ENCODE measurements around the gene IL17D. TPM values are rescaled to one million over a fixed set of nuclear protein-coding genes. Genes with fewer than 3 reads are reported as not detected.
"Not testable (repeated sequence)": the region's sequence is repeated elsewhere in the genome, so short reads cannot be mapped to it uniquely, and the experiment has no call there.

The IL17D gene
- total RNA-seq, 2 experiments from 2014 or later, result 1.0 to 1.2 TPM

GRCh38 chr13:20714563-20715329 lies 11.2 kb downstream of the IL17D start:
- POLR2A ChIA-PET, result interaction anchor here (0.5 kb wide), 1 partner anchor 532 kb away, joined by 3 read pairs; no protein-coding TSS in a partner anchor
- CTCF ChIA-PET, result interaction anchor here (1.0 to 1.4 kb wide), 2 partner anchors 11 to 113 kb away, joined by 3 read pairs; partner anchors contain the start of gene IL17D

- POLR2A ChIA-PET, result interaction anchor here (0.6 kb wide), 1 partner anchor 180 kb away, joined by 3 read pairs; no protein-coding TSS in a partner anchor
- CTCF ChIA-PET, result interaction anchor here (0.7 to 1.4 kb wide), 3 partner anchors 10 to 113 kb away, joined by 3 read pairs; partner anchors contain the start of gene IL17D
These were observed 11.8 kb downstream of the IL17D start for GRCh38 chr13:20715330-20715712.

GRCh38 chr13:20716951-20717350 lies 13.5 kb downstream of the IL17D start:
- ChIA-PET POLR2A (no interaction called here), CTCF (no interaction called here)

- ChIA-PET CTCF (no interaction called here), POLR2A (no interaction called here)
These were observed 14.4 kb downstream of the IL17D start for GRCh38 chr13:20717581-20718542.

- CTCF ChIA-PET, result no interaction called here
These were observed 15.6 kb downstream of the IL17D start for GRCh38 chr13:20718958-20719566.

GRCh38 chr13:20719783-20720182 lies 16.3 kb downstream of the IL17D start:
- POLR2A ChIA-PET, result no interaction called here

More at GRCh38 chr13:20718958-20719566, 15.6 kb downstream of the IL17D start:
- POLR2A ChIA-PET, result no interaction called here

GRCh38 chr13:20720499-20720898 lies 17.0 kb downstream of the IL17D start:
- ChIA-PET POLR2A (interaction anchor here (0.6 kb wide), 1 partner anchor 194 kb away, joined by 3 read pairs; no protein-coding TSS in a partner anchor), CTCF (no interaction called here)

More at GRCh38 chr13:20719783-20720182, 16.3 kb downstream of the IL17D start:
- CTCF ChIA-PET, result no interaction called here

- ChIA-PET CTCF (no interaction called here), POLR2A (interaction anchor here (0.6 kb wide), 1 partner anchor 193 kb away, joined by 3 read pairs; no protein-coding TSS in a partner anchor)
These were observed 17.6 kb downstream of the IL17D start for GRCh38 chr13:20721058-20721453.

- CTCF ChIA-PET, result no interaction called here
- POLR2A ChIA-PET, result interaction anchor here (0.5 kb wide), 1 partner anchor 170 kb away, joined by 3 read pairs; no protein-coding TSS in a partner anchor
These were observed 18.2 kb downstream of the IL17D start for GRCh38 chr13:20721454-20722357.

- CTCF ChIA-PET, result no interaction called here
- POLR2A ChIA-PET, result no interaction called here
These were observed 24.4 kb downstream of the IL17D start for GRCh38 chr13:20727856-20728255.

GRCh38 chr13:20728579-20729311 lies 25.2 kb downstream of the IL17D start:
- POLR2A ChIA-PET, result no interaction called here
- CTCF ChIA-PET, result no interaction called here

GRCh38 chr13:20729633-20730585 lies 26.4 kb downstream of the IL17D start:
- ChIA-PET CTCF (no interaction called here), POLR2A (no interaction called here)

- ChIA-PET CTCF (no interaction called here), POLR2A (no interaction called here)
These were observed 35.1 kb downstream of the IL17D start for GRCh38 chr13:20738616-20739015.

- ChIA-PET POLR2A (no interaction called here), CTCF (no interaction called here)
These were observed 36.5 kb downstream of the IL17D start for GRCh38 chr13:20740021-20740420.

- POLR2A ChIA-PET, CTCF ChIA-PET: not testable (repeated sequence)
These were observed 40.4 kb downstream of the IL17D start for GRCh38 chr13:20743830-20744404.

GRCh38 chr13:20749377-20749776 lies 45.9 kb downstream of the IL17D start:
- ChIA-PET POLR2A (no interaction called here), CTCF (no interaction called here)

- ChIA-PET POLR2A (no interaction called here), CTCF (no interaction called here)
These were observed 50.5 kb downstream of the IL17D start for GRCh38 chr13:20754009-20754408.

Data from activated CD8-positive, alpha-beta memory T cell treated with anti-CD3 and anti-CD28 coated beads for 36 hours (primary cell).